ENCODE data around the gene INCA1. TPM values are rescaled to one million over a fixed set of nuclear protein-coding genes. Genes with fewer than 3 reads are reported as not detected.
A peak's percentile ranks its signal among the peaks of the same experiment; 100 is the strongest.

INCA1 gene
- total and polyA plus RNA-seq, 2 of the 13 experiments (the other 11 are each of a cell fraction or from before 2014, with no cell fraction given), result 0.93 to 2.6 TPM

- TF ChIP-seq CREB1 (IDR thresholded peaks at IDR 0.05) (peak; percentile 85), CREB1 (CRISPR knock-in tag; IDR thresholded peaks at IDR 0.05) (peak; percentile 85), KIAA2018 (CRISPR knock-in tag; IDR thresholded peaks at IDR 0.05; ENCODE audit: borderline replicate concordance) (no peak), FOXA3 (CRISPR knock-in tag; IDR thresholded peaks at IDR 0.05) (0 out of 2 replicates have a peak, but pooled peaks have one; percentile 6), RARG (CRISPR knock-in tag; IDR thresholded peaks at IDR 0.05; ENCODE audit: low read depth) (no peak), ARID5B (CRISPR knock-in tag; IDR thresholded peaks at IDR 0.05) (no peak), EED (CRISPR knock-in tag; IDR thresholded peaks at IDR 0.05) (no peak), FOXP4 (CRISPR knock-in tag; IDR thresholded peaks at IDR 0.05) (no peak), ZNF276 (CRISPR knock-in tag; IDR thresholded peaks at IDR 0.05; ENCODE audit: low read depth) (no peak), MTERF4 (CRISPR knock-in tag; IDR thresholded peaks at IDR 0.05) (no peak), PPARG (CRISPR knock-in tag; conservative IDR thresholded peaks at IDR 0.05) (no peak)
Measured at GRCh38 chr17:4966844-4967538, 30.3 kb downstream of the INCA1 start (continued).

All from HepG2 (cell line).